ENCODE data around the gene TMEM18.
"Not testable (repeated sequence)": the region's sequence is repeated elsewhere in the genome, so short reads cannot be mapped to it uniquely, and the experiment has no call there.

The TMEM18 gene

GRCh38 chr2:693606-694005 lies 16.4 kb upstream of the TMEM18 start:
- DNase-seq (ENCODE audit: low read depth, low spot score) = no peak

GRCh38 chr2:692767-693166 lies 15.6 kb upstream of the TMEM18 start:
- no peak for DNase-seq (ENCODE audit: low read depth, low spot score)

GRCh38 chr2:691821-692761 lies 14.9 kb upstream of the TMEM18 start:
- no peak for DNase-seq (ENCODE audit: low read depth, low spot score)

- no peak for DNase-seq (ENCODE audit: low read depth, low spot score)
Observed at GRCh38 chr2:690799-691198, 13.6 kb upstream of the TMEM18 start.

GRCh38 chr2:689877-690510 lies 12.8 kb upstream of the TMEM18 start:
- no peak for DNase-seq (ENCODE audit: low read depth, low spot score)

- DNase-seq (ENCODE audit: low read depth, low spot score) = no peak
Observed at GRCh38 chr2:689237-689636, 12.0 kb upstream of the TMEM18 start.

GRCh38 chr2:688504-689076 lies 11.4 kb upstream of the TMEM18 start:
- no peak for DNase-seq (ENCODE audit: low read depth, low spot score)

GRCh38 chr2:685421-685820 lies 8.2 kb upstream of the TMEM18 start:
- DNase-seq (ENCODE audit: low read depth, low spot score) = no peak

- not testable (repeated sequence) for DNase-seq (ENCODE audit: low read depth, low spot score)
Observed at GRCh38 chr2:684913-685312, 7.7 kb upstream of the TMEM18 start.

GRCh38 chr2:682226-682625 lies 5.0 kb upstream of the TMEM18 start:
- DNase-seq (ENCODE audit: low read depth, low spot score) = no peak

GRCh38 chr2:681312-681711 lies 4.1 kb upstream of the TMEM18 start:
- DNase-seq (ENCODE audit: low read depth, low spot score) = no peak

- DNase-seq (ENCODE audit: low read depth, low spot score) = no peak
Observed at GRCh38 chr2:680496-680895, 3.3 kb upstream of the TMEM18 start.

- DNase-seq (ENCODE audit: low read depth, low spot score) = no peak
Observed at GRCh38 chr2:678964-679363, 1.8 kb upstream of the TMEM18 start.

- DNase-seq (ENCODE audit: low read depth, low spot score) = no peak
Observed at GRCh38 chr2:677959-678550, 849 bp upstream of the TMEM18 start.

- DNase-seq (ENCODE audit: low read depth, low spot score) = no peak
Observed at GRCh38 chr2:676647-677055, 555 bp downstream of the TMEM18 start.

GRCh38 chr2:675982-676646 lies 1.1 kb downstream of the TMEM18 start:
- no peak for DNase-seq (ENCODE audit: low read depth, low spot score)

GRCh38 chr2:675460-675859 lies 1.7 kb downstream of the TMEM18 start:
- DNase-seq (ENCODE audit: low read depth, low spot score) = no peak

GRCh38 chr2:675051-675450 lies 2.2 kb downstream of the TMEM18 start:
- no peak for DNase-seq (ENCODE audit: low read depth, low spot score)

GRCh38 chr2:674321-674985 lies 2.8 kb downstream of the TMEM18 start:
- no peak for DNase-seq (ENCODE audit: low read depth, low spot score)

- no peak for DNase-seq (ENCODE audit: low read depth, low spot score)
Observed at GRCh38 chr2:673615-674320, 3.4 kb downstream of the TMEM18 start.

GRCh38 chr2:673016-673415 lies 4.2 kb downstream of the TMEM18 start:
- DNase-seq (ENCODE audit: low read depth, low spot score) = no peak
